HFF-Myc (cell line): ENCODE data around the gene PLPP6.

Experiments used
- DNase-seq: peaks from one replicate; pipeline ENCODE4 v3.0.0-alpha.2; 2011; ENCODE audit warnings: low read depth; ENCODE audit errors: extremely low read depth
- H3K4me3 ChIP-seq: replicated peaks from 2 replicates; pipeline ENCODE4 v1.5.1; 2011; ENCODE audit warnings: low read depth, mild to moderate bottlenecking, control low read depth, low read length
- CTCF ChIP-seq: IDR thresholded peaks from 2 replicates; pipeline ENCODE4 v1.5.1; 2012; ENCODE audit warnings: mild to moderate bottlenecking, low read depth, low read length, control low read depth; ENCODE audit errors: missing control alignments

PLPP6 gene

GRCh38 chr9:4661165-4661564 lies 929 bp upstream of the PLPP6 start:
- DNase-seq = no peak
- no peak for TF ChIP-seq CTCF
- no peak overlapping the region for H3K4me3 ChIP-seq

- TF ChIP-seq CTCF = no peak
- H3K4me3 ChIP-seq = peak overlapping the region; percentile 75
- no peak for DNase-seq
Observed at GRCh38 chr9:4661611-4662010, 483 bp upstream of the PLPP6 start.

- no peak for TF ChIP-seq CTCF
- no peak for DNase-seq
- peak overlapping the region; percentile 75 for H3K4me3 ChIP-seq
Observed at GRCh38 chr9:4662989-4663792, 1.1 kb downstream of the PLPP6 start.

GRCh38 chr9:4663956-4664355 lies 1.9 kb downstream of the PLPP6 start:
- no peak for TF ChIP-seq CTCF
- no peak overlapping the region for H3K4me3 ChIP-seq
- no peak for DNase-seq

- DNase-seq = no peak
- TF ChIP-seq CTCF = no peak
- H3K4me3 ChIP-seq = no peak overlapping the region
Observed at GRCh38 chr9:4665357-4665756, 3.3 kb downstream of the PLPP6 start.

- TF ChIP-seq CTCF = no peak
- no peak for DNase-seq
- peak within 1 kb of the TSS; percentile 41 for H3K4me3 ChIP-seq
Observed at GRCh38 chr9:4666042-4666699, 4.1 kb downstream of the PLPP6 start, which contains the start of gene SPATA6L. Gene SPATA6L (minus strand): TSS chr9:4666480. CDS start chr9:4666250, 230 bp downstream.
